Ectodermal cell (in vitro differentiated cells): ENCODE results near the gene PTPRB.

Experiments
- H3K27ac ChIP-seq: 2 replicates; pipeline ENCODE4 v1.7.0; 2013; ENCODE audit warnings: mild to moderate bottlenecking, low read depth, low read length; ENCODE audit not compliant: insufficient read depth, poor library complexity, severe bottlenecking
- H3K27me3 ChIP-seq: 2 replicates; pipeline ENCODE4 v1.7.0; 2013; ENCODE audit warnings: mild to moderate bottlenecking, low read length; ENCODE audit not compliant: insufficient read depth, control insufficient read depth, poor library complexity, severe bottlenecking
- H3K36me3 ChIP-seq: one replicate; pipeline ENCODE4 v1.7.0; 2013; ENCODE audit warnings: low read length; ENCODE audit not compliant: control insufficient read depth, insufficient read depth
- H3K4me1 ChIP-seq: one replicate; pipeline ENCODE4 v1.7.0; 2013; ENCODE audit warnings: low read length; ENCODE audit not compliant: control insufficient read depth, insufficient read depth
- H3K4me3 ChIP-seq: 2 replicates; pipeline ENCODE4 v1.7.0; 2013; ENCODE audit warnings: low read depth, low read length, control low read depth; ENCODE audit not compliant: insufficient read depth
- H3K9me3 ChIP-seq: 2 replicates; pipeline ENCODE4 v1.7.0; 2013; ENCODE audit warnings: mild to moderate bottlenecking, low read length, moderate library complexity; ENCODE audit not compliant: control insufficient read depth
- WGBS, 2 experiments: methylation state at CpG; one replicate each; pipeline ENCODE4 v1.1.7; 2013; ENCODE audit warnings: missing lambda C conversion rate in 2 of 2; 5-methylcytosine and 5-hydroxymethylcytosine counted together

PTPRB gene

DNA sequence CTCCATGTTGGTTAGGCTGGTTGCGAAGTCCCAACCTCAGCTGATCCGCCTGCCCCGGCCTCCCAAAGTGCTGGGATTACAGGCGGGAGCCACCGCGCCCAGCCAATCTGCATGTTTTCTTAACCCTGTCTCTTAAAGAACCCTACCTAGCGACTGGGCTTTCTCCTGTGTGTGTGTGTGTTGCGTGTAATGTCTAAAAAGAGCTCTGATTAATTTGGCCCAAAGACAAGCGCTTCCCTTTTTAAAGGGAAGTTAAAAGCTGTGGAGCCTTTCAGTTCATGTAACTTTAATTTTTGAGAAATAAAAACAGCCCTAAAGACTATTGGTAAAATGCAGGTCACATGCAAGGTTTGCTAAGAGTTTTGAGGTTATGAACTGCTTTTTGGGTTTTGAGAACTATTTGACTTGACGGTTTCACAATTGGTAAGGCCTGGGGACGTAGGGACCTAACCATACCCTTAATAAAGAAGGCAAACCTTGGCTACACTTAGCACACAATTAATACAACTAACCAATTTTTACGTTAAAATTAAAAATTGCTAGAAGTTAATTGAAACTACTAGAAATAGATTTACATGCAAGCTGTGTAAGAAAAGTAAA lies 167.9 kb downstream of the PTPRB start:
- Histone ChIP-seq H3K4me1 (no peaks in the 10 kb centered on the region), H3K36me3 (no peaks in the 10 kb centered on the region), H3K4me3 (no peak overlapping the region), H3K27ac (no peak overlapping the region), H3K27me3 (no peaks in the 10 kb centered on the region), H3K9me3 (no peaks in the 10 kb centered on the region)
- 94 to 96% methylated on average over 10 to 11 of the region's 12 CpGs for WGBS, 2 experiments

DNA sequence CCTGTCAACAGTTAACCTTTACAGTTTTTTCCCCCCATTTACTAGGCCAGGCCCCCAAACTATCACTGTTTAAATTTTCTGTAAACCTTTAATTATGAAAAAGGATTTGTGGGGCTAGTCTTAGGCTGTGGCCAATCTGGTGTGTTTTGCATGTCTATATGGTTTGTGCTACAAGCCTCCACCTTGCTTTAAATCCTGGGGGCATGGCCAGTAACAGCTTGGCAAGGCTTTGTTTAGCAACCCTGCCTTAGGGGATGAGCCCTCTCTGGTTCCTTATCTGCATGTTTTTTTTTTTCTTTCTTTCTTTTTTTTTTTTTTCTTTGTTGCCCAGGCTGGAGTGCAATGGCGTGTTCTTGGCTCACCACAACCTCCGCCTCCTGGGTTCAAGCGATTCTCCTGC lies 168.5 kb downstream of the PTPRB start:
- Histone ChIP-seq H3K27me3 (no peaks in the 10 kb centered on the region), H3K4me1 (no peaks in the 10 kb centered on the region), H3K27ac (no peak overlapping the region), H3K9me3 (no peaks in the 10 kb centered on the region), H3K36me3 (no peaks in the 10 kb centered on the region), H3K4me3 (no peak overlapping the region)
- 89 to 94% methylated on average over 3 of the region's 3 CpGs for WGBS, 2 experiments

DNA sequence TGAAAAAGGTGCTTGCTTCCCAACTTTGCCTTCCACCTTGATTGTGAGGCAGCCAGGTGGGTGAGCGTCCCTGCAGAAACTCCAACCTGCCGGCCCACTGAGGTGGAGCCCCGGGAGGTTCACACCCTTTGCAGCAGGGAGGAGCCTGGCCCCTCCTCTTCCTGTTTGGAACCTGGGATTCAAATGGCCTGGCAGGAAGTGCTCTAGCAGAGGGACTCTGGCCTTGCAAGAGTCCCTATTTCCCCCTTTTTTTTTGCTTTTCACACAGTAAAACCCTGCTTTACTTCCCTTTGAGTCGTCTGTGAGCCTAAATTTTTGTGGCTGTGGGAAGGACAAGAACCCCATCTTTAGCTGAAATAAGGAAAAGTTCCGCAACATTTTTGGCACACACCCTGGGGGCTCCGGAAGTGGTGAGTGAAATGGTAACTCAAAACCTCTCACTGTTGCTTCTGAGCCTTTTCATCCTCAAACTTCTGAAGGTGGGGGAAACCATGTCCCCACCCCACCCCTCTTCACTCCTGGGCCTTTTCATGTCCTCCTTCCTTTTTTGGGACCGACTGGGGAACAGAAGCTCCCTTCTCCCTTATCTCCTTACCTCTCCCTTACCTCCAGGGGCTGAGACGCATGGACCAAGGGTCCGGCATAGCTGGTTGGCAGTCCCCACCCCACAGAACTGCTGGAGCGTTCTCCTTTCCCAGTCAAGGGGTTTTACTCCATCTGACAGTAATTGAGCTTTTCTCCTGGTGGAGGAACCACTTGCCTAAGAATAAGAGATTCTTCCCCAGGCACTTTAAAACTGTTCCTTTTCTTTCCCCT lies 169.1 kb downstream of the PTPRB start:
- H3K4me1 ChIP-seq, result no peaks in the 10 kb centered on the region
- no peaks in the 10 kb centered on the region for H3K27me3 ChIP-seq
- no peak overlapping the region for H3K4me3 ChIP-seq
- no peak overlapping the region for H3K27ac ChIP-seq
- H3K9me3 ChIP-seq, result no peaks in the 10 kb centered on the region
- H3K36me3 ChIP-seq, result no peaks in the 10 kb centered on the region
- 92 to 94% methylated on average over 10 of the region's 10 CpGs for WGBS, 2 experiments

DNA sequence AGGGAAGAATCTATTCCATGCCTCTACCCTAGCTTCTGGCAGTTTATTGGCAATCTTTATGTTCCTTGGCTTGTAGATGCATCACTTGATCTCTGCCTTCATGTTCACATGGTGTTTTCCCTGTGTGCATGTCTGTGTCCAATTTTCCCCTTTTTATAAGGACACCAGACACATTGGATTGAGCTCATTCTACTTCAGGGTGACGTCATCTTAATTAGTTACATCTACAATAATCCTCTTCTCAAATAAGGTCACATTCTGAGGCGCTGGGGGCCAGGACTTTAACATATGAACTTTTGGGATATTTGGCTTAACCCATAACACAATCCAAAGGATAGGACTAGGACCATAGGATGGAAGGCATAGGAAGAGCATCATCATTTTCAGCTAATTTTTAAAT lies 169.8 kb downstream of the PTPRB start:
- H3K4me1 ChIP-seq, result no peaks in the 10 kb centered on the region
- H3K27ac ChIP-seq, result no peak overlapping the region
- no peaks in the 10 kb centered on the region for H3K27me3 ChIP-seq
- no peaks in the 10 kb centered on the region for H3K9me3 ChIP-seq
- H3K4me3 ChIP-seq, result no peak overlapping the region
- no peaks in the 10 kb centered on the region for H3K36me3 ChIP-seq
- WGBS, 2 experiments, result 92 to 94% methylated on average over 2 of the region's 2 CpGs

DNA sequence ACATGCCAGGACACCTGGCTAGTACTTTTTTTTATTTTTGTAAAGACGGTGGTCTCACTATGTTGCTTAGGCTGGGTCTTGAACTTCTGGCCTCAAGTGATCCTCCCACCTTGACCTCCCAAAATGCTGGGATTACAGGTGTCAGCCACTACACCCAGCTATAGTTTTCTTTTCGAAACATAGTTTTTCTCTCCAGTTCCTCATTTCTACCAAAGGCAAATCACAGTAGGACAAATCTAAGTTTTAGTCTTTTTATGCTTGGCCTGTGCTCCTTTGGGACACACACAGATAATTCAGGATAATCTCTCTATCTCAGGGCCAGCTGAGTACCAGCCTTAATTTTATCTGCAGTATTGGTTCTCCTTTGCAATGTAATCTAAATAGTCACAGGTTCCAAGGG lies 170.5 kb downstream of the PTPRB start:
- Histone ChIP-seq H3K27ac (no peak overlapping the region), H3K4me1 (no peaks in the 10 kb centered on the region), H3K36me3 (no peaks in the 10 kb centered on the region), H3K27me3 (no peaks in the 10 kb centered on the region), H3K4me3 (no peak overlapping the region), H3K9me3 (no peaks in the 10 kb centered on the region)
- WGBS, 2 experiments, result 93 to 94% methylated on average over 2 of the region's 2 CpGs
